Right cardiac atrium (tissue), 5 donors: Measurements from ENCODE around the gene NDUFS8. TPM values are rescaled to one million over a fixed set of nuclear protein-coding genes. Genes with fewer than 3 reads are reported as not detected.

Experiments used
- ATAC-seq, 2 donors: fragments of 200-7000 bp; cut with Tn5 transposase; one replicate each; pipeline versions ENCODE4 v1.8.0 to v1.9.1; 2020; ENCODE audit warnings: moderate library complexity in 2 of 2, mild to moderate bottlenecking in 1 of 2
- DNase-seq, 3 donors: peaks; one replicate each; pipeline ENCODE4 v3.0.0-alpha.2; 2020
- H3K27ac ChIP-seq: one replicate; pipeline ENCODE4 v1.5.1; 2013; ENCODE audit warnings: mild to moderate bottlenecking, low read length, control low read depth, moderate library complexity
- H3K27me3 ChIP-seq: one replicate; pipeline ENCODE4 v1.6.1; 2013; ENCODE audit not compliant: control insufficient read depth, insufficient read depth
- H3K4me1 ChIP-seq: one replicate; pipeline ENCODE4 v1.6.1; 2013; ENCODE audit warnings: low read length; ENCODE audit not compliant: control insufficient read depth, insufficient read depth
- H3K4me3 ChIP-seq: one replicate; pipeline ENCODE4 v1.5.1; 2013; ENCODE audit warnings: low read length, control low read depth
- H3K9me3 ChIP-seq: one replicate; pipeline ENCODE4 v1.6.1; 2013; ENCODE audit warnings: low read length; ENCODE audit not compliant: control insufficient read depth
- WGBS: extraction: QIAGEN DNeasy Blood & Tissue Kit; methylation state at CpG from one replicate; pipeline ENCODE4 v1.1.7; 2013; 5-methylcytosine and 5-hydroxymethylcytosine counted together
- intact Hi-C, 4 donors: fragments of 100-400 bp; cut with DNase I; formaldehyde crosslinking; loops; one replicate each; pipeline versions ENCODE4 v1.11.0 to v1.14.0; 2022 to 2023
- polyA plus RNA-seq: library from polyadenylated mRNA; stranded (reverse); fragments of 200-250 nt; gene quantifications from one replicate; pipeline ENCODE4 v1.2.3, GENCODE V29; 2013
- total RNA-seq, 4 donors: library from RNA; stranded (reverse); fragmentation: NEBNext Ultra II Directional; extraction: Animal tissue kit (Norgen Biotek cat#: 25700); gene quantifications; one replicate each; pipeline ENCODE4 v1.2.1, GENCODE V29; 2021
- donor health status: healthy with polysubstance abuse.
- donor health status: DM: no; HTN: yes; CAD: no.
- donor health status: DM: no; HTN: no; CAD: no.
- donor health status: DM: no; HTN: yes; CAD: no; lungs with severe emphysema.
- donor health status: DM: yes; HTN: yes; CAD: no.

NDUFS8 gene
- total and polyA plus RNA-seq, 5 donors: 334 to 642 (median 433) TPM

- Histone ChIP-seq H3K27ac (no peak overlapping the region), H3K9me3 (no peaks in the 10 kb centered on the region), H3K4me1 (peaks cover 3% of the 10 kb centered on the region), H3K4me3 (no peak overlapping the region), H3K27me3 (no peaks in the 10 kb centered on the region)
- WGBS: 87% methylated on average over 17 of the region's 17 CpGs
- DNase-seq (peak; percentile 18 to 57 (median 47)), ATAC-seq (no peak)
- intact Hi-C loops: no loop called here
These were observed 18.2 kb upstream of the NDUFS8 start for GRCh38 chr11:68012044-68012842.

- intact Hi-C loops: no loop called here
These were observed 17.5 kb upstream of the NDUFS8 start for GRCh38 chr11:68012843-68013610.

GRCh38 chr11:68013611-68014156 is 16.8 kb upstream of the NDUFS8 start:
- Histone ChIP-seq H3K4me1 (peaks cover 5% of the 10 kb centered on the region), H3K4me3 (no peak overlapping the region), H3K27me3 (no peaks in the 10 kb centered on the region), H3K27ac (no peak overlapping the region), H3K9me3 (no peaks in the 10 kb centered on the region)
- ATAC-seq (no peak), DNase-seq (peak in 2 of 3 donors; percentile 40 to 44)
- WGBS: 92% methylated on average over 14 of the region's 14 CpGs
- intact Hi-C loops: no loop called here

More at GRCh38 chr11:68012843-68013610, 17.5 kb upstream of the NDUFS8 start:
- Histone ChIP-seq H3K9me3 (no peaks in the 10 kb centered on the region), H3K27me3 (no peaks in the 10 kb centered on the region), H3K4me3 (no peak overlapping the region), H3K4me1 (peaks cover 5% of the 10 kb centered on the region), H3K27ac (no peak overlapping the region)
- WGBS: 77% methylated on average over 16 of the region's 16 CpGs
- ATAC-seq: no peak
- peak in 2 of 3 donors; percentile 18 to 51 for DNase-seq

- H3K4me1 ChIP-seq: peaks cover 5% of the 10 kb centered on the region
- WGBS: 43% methylated on average over 16 of the region's 16 CpGs
- no peak for ATAC-seq
- DNase-seq: peak; percentile 67 to 77 (median 75)
- intact Hi-C loops: no loop called here
- H3K27me3 ChIP-seq: no peaks in the 10 kb centered on the region
- no peaks in the 10 kb centered on the region for H3K9me3 ChIP-seq
- no peak overlapping the region for H3K27ac ChIP-seq
- H3K4me3 ChIP-seq: no peak overlapping the region
These were observed 16.1 kb upstream of the NDUFS8 start for GRCh38 chr11:68014157-68014946.

GRCh38 chr11:68014947-68015447 is 15.5 kb upstream of the NDUFS8 start:
- no peaks in the 10 kb centered on the region for H3K27me3 ChIP-seq
- 89% methylated on average over 19 of the region's 19 CpGs for WGBS
- no peak overlapping the region for H3K4me3 ChIP-seq
- intact Hi-C loops: no loop called here
- no peak for DNase-seq
- H3K4me1 ChIP-seq: peaks cover 5% of the 10 kb centered on the region
- no peak for ATAC-seq
- no peaks in the 10 kb centered on the region for H3K9me3 ChIP-seq
- H3K27ac ChIP-seq: no peak overlapping the region

GRCh38 chr11:68015467-68015866 is 15.0 kb upstream of the NDUFS8 start:
- H3K27me3 ChIP-seq: no peaks in the 10 kb centered on the region
- H3K4me3 ChIP-seq: no peak overlapping the region
- DNase-seq: peak in 1 of 3 donors; percentile 47
- peaks cover 5% of the 10 kb centered on the region for H3K4me1 ChIP-seq
- no peak overlapping the region for H3K27ac ChIP-seq
- ATAC-seq: no peak
- intact Hi-C loops: no loop called here
- no peaks in the 10 kb centered on the region for H3K9me3 ChIP-seq
- WGBS: 98% methylated on average over 8 of the region's 8 CpGs

GRCh38 chr11:68016161-68016903 is 14.1 kb upstream of the NDUFS8 start:
- H3K27ac ChIP-seq: no peak overlapping the region
- H3K27me3 ChIP-seq: no peaks in the 10 kb centered on the region
- ATAC-seq (no peak), DNase-seq (peak in 1 of 3 donors; percentile 50)
- no peak overlapping the region for H3K4me3 ChIP-seq
- WGBS: 62% methylated on average over 13 of the region's 13 CpGs
- H3K9me3 ChIP-seq: no peaks in the 10 kb centered on the region
- peaks cover 5% of the 10 kb centered on the region for H3K4me1 ChIP-seq
- intact Hi-C loops: no loop called here

GRCh38 chr11:68016904-68017817 is 13.3 kb upstream of the NDUFS8 start:
- no peak overlapping the region for H3K27ac ChIP-seq
- peaks cover 5% of the 10 kb centered on the region for H3K4me1 ChIP-seq
- no peaks in the 10 kb centered on the region for H3K9me3 ChIP-seq
- WGBS: 64% methylated on average over 16 of the region's 16 CpGs
- no peak for DNase-seq
- intact Hi-C loops: no loop called here
- H3K4me3 ChIP-seq: no peak overlapping the region
- no peaks in the 10 kb centered on the region for H3K27me3 ChIP-seq
- ATAC-seq: no peak

- WGBS: 76% methylated on average over 27 of the region's 27 CpGs
- Histone ChIP-seq H3K4me3 (no peak overlapping the region), H3K9me3 (no peaks in the 10 kb centered on the region), H3K27ac (no peak overlapping the region), H3K4me1 (peaks cover 5% of the 10 kb centered on the region), H3K27me3 (no peaks in the 10 kb centered on the region)
- ATAC-seq (no peak), DNase-seq (no peak)
- intact Hi-C loops: no loop called here
These were observed 12.3 kb upstream of the NDUFS8 start for GRCh38 chr11:68017980-68018729.
